Panc1 (cell line): Measurements from ENCODE around the gene CEP104.

Experiments
- CTCF ChIP-seq: fragments of 450-650 bp; IDR thresholded peaks from 2 replicates; pipeline ENCODE4 v1.5.1; 2017; ENCODE audit warnings: mild to moderate bottlenecking
- TCF7L2 ChIP-seq: IDR thresholded peaks from 2 replicates; pipeline ENCODE4 v1.6.1; 2011; ENCODE audit warnings: mild to moderate bottlenecking, low read depth, low read length, inconsistent platforms

DNA sequence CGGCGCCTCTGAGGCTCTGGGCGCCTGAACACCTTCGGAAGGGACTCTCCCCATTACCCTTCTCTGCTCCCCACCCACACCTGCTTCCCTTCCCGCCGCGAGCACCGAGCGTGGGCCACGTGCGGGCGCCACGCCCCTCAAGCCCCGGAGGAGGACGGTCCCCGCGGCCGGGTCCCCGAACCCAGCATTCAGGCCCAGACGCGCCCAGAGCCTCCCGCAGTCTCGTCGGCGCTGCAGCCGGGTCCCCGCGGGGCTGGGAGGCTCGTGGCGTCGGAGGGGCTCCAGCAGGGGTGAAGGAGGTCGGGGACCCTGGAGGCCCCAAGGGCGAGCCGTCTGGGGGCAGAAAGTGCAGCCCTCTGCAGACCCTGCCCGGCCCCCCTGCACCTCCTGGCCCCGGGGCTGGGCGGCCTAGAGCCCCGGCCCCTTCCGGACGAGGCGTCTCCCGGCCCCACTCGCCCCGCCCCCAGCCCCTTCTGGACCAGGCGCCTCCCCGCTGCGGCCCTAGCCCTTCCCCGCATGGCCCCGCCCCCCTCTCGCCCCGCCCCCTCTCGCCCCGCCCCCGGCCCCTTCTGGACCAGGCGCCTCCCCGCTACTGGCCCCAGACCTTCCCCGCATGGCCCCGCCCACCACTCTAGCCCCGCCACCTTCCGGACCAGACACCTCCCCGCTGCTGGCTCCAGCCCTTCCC, 84.8 kb downstream of the CEP104 start:
- TF ChIP-seq CTCF: no peak
- no peak for TF ChIP-seq TCF7L2
